Measurements from ENCODE around the gene DDX1. TPM values are rescaled to one million over a fixed set of nuclear protein-coding genes. Genes with fewer than 3 reads are reported as not detected.

DDX1 gene
- total and polyA plus RNA-seq, 9 of the 15 experiments (the other 6 are each of a cell fraction or from before 2014, with no cell fraction given): 116 to 277 (median 232) TPM

DNA sequence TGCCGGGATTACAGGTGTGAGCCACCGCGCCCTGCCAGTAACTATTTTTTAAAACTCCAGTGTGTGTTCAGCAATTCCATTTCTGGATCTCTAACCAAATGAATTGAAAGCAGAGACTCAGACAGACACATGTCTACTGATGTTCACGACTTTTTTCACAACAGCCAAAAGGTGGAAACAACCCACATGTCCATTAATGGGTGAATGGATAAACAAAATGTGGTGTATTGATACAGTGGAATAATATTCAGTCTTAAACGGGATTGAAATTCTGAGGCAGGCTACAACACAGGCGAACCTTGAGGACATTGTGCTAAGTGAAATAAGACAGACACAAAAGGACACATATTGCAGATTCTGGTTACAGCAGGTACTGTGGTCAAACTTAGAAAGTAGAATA lies 55.0 kb downstream of the DDX1 start:
- no peak for TF ChIP-seq HNRNPH1 (optimal IDR thresholded peaks at IDR 0.05; ENCODE audit: low read depth, low read length)
- no peak for TF ChIP-seq DDX20 (tag; IDR thresholded peaks at IDR 0.05; ENCODE audit: low read depth)
- TF ChIP-seq PPARD (CRISPR knock-in tag; IDR thresholded peaks at IDR 0.05): no peak
- TF ChIP-seq, protein P1, sequence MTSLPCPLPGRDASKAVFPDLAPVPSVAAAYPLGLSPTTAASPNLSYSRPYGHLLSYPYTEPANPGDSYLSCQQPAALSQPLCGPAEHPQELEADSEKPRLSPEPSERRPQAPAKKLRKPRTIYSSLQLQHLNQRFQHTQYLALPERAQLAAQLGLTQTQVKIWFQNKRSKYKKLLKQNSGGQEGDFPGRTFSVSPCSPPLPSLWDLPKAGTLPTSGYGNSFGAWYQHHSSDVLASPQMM (CRISPR knock-in tag; IDR thresholded peaks at IDR 0.05): no peak
- TF ChIP-seq TAF1 (IDR thresholded peaks at IDR 0.05; ENCODE audit: control insufficient read depth, extremely low read depth, insufficient read depth, low read length, severe bottlenecking): no peak
- TF ChIP-seq ESRRA (IDR thresholded peaks at IDR 0.05; ENCODE audit: borderline replicate concordance, low read depth): no peak
- TF ChIP-seq ESRRB (CRISPR knock-in tag; IDR thresholded peaks at IDR 0.05; ENCODE audit: borderline replicate concordance): no peak
- TF ChIP-seq, protein P2, sequence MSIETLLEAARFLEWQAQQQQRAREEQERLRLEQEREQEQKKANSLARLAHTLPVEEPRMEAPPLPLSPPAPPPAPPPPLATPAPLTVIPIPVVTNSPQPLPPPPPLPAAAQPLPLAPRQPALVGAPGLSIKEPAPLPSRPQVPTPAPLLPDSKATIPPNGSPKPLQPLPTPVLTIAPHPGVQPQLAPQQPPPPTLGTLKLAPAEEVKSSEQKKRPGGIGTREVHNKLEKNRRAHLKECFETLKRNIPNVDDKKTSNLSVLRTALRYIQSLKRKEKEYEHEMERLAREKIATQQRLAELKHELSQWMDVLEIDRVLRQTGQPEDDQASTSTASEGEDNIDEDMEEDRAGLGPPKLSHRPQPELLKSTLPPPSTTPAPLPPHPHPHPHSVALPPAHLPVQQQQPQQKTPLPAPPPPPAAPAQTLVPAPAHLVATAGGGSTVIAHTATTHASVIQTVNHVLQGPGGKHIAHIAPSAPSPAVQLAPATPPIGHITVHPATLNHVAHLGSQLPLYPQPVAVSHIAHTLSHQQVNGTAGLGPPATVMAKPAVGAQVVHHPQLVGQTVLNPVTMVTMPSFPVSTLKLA (conservative IDR thresholded peaks at IDR 0.05): no peak
- TF ChIP-seq, protein P3, sequence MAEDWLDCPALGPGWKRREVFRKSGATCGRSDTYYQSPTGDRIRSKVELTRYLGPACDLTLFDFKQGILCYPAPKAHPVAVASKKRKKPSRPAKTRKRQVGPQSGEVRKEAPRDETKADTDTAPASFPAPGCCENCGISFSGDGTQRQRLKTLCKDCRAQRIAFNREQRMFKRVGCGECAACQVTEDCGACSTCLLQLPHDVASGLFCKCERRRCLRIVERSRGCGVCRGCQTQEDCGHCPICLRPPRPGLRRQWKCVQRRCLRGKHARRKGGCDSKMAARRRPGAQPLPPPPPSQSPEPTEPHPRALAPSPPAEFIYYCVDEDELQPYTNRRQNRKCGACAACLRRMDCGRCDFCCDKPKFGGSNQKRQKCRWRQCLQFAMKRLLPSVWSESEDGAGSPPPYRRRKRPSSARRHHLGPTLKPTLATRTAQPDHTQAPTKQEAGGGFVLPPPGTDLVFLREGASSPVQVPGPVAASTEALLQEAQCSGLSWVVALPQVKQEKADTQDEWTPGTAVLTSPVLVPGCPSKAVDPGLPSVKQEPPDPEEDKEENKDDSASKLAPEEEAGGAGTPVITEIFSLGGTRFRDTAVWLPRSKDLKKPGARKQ (CRISPR knock-in tag; IDR thresholded peaks at IDR 0.05): no peak
- TF ChIP-seq PHB (CRISPR knock-in tag; IDR thresholded peaks at IDR 0.05): no peak
- TF ChIP-seq, protein P4, sequence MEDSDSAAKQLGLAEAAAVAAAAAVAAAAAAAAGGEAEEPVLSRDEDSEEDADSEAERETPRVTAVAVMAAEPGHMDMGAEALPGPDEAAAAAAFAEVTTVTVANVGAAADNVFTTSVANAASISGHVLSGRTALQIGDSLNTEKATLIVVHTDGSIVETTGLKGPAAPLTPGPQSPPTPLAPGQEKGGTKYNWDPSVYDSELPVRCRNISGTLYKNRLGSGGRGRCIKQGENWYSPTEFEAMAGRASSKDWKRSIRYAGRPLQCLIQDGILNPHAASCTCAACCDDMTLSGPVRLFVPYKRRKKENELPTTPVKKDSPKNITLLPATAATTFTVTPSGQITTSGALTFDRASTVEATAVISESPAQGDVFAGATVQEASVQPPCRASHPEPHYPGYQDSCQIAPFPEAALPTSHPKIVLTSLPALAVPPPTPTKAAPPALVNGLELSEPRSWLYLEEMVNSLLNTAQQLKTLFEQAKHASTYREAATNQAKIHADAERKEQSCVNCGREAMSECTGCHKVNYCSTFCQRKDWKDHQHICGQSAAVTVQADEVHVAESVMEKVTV (CRISPR knock-in tag; IDR thresholded peaks at IDR 0.05): no peak
- no peak for TF ChIP-seq ZNF224 (CRISPR knock-in tag; IDR thresholded peaks at IDR 0.05)
- Histone ChIP-seq H4K20me1 (replicated peaks; ENCODE audit: control insufficient read depth, insufficient read depth, low read length) (no peaks in the 10 kb centered on the region), H3K9me1 (ENCODE audit: control insufficient read depth, insufficient read depth, low read length) (no peaks in the 10 kb centered on the region), H3K9ac (ENCODE audit: insufficient read depth in 1 of 2, low read depth in 2 of 2, low read length in 2 of 2) (no peak overlapping the region), H3K4me3 (no peak overlapping the region), H3K4me1 (replicated peaks in 1 of 2; ENCODE audit: control insufficient read depth in 2 of 2, insufficient read depth in 2 of 2, low read length in 2 of 2) (no peaks in the 10 kb centered on the region), H3K27me3 (ENCODE audit: control insufficient read depth in 2 of 2, insufficient read depth in 2 of 2, low read length in 2 of 2) (peaks cover 22 to 48% of the 10 kb centered on the region in 2 experiments), H3K4me2 (ENCODE audit: insufficient read depth, low read length) (no peak overlapping the region), H3K79me2 (ENCODE audit: control insufficient read depth, insufficient read depth, low read length) (no peaks in the 10 kb centered on the region), H2AFZ (ENCODE audit: low read depth, low read length) (no peak overlapping the region), H3K27ac (ENCODE audit: extremely low read depth, low read depth, low read length) (no peak overlapping the region), H3K36me3 (ENCODE audit: control insufficient read depth, insufficient read depth, low read length) (no peaks in the 10 kb centered on the region), H3K9me3 (replicated peaks; ENCODE audit: control insufficient read depth, insufficient read depth, low read depth, low read length) (no peaks in the 10 kb centered on the region)
- no peak for DNase-seq (ENCODE audit: extremely low read depth in 1 of 4, low spot score in 3 of 4)
- FAIRE-seq: peak; percentile 6
- ChIA-PET POLR2A (no interaction called here), CTCF (ENCODE audit: low intra/inter-chr PET ratio) (no interaction called here)
- intact Hi-C loops (cut with micrococcal nuclease) (no loop called here), in situ Hi-C loops (cut with MboI) (loop anchor here (10.0 kb wide), 1 partner anchor 848 kb away; no protein-coding TSS in a partner anchor)
- ATAC-seq: no peak
- 29% methylated on average over 6 of the region's 6 CpGs for WGBS (ENCODE audit: insufficient coverage, low coverage, missing lambda C conversion rate)
- BruUV-seq (replicated peaks): no TSS peak

All from K562 (cell line).